GM12891 (cell line): Measurements from ENCODE around the gene AMBRA1.

ENCODE experiments used
- POLR2A ChIP-seq: IDR thresholded peaks from 2 replicates; pipeline ENCODE4 v1.6.1; 2011; ENCODE audit warnings: low read depth, low read length, control low read depth
- POLR2AphosphoS5 ChIP-seq: IDR thresholded peaks from 2 replicates; pipeline ENCODE4 v1.6.1; 2011; ENCODE audit warnings: low read depth, low read length, control low read depth

- TF ChIP-seq POLR2A: no peak
- TF ChIP-seq POLR2AphosphoS5: no peak
Measured at GRCh38 chr11:46484101-46484500, 109.7 kb downstream of the AMBRA1 start.
